Stimulated activated CD4-positive, alpha-beta T cell treated with anti-CD3 and anti-CD28 coated beads, Interleukin-15, amount 100 ng/mL, for 48 hours (primary cell): ENCODE data around the gene POLR3H.

Experiments used
- DNase-seq, 2 donors: peaks; one replicate each; pipeline ENCODE4 v3.0.0-alpha.2; 2020; ENCODE audit warnings: low read depth in 2 of 2

POLR3H gene

GRCh38 chr22:41516462-41516861, 27.8 kb downstream of the POLR3H start:
- no peak for DNase-seq

GRCh38 chr22:41513391-41513790, 30.9 kb downstream of the POLR3H start:
- DNase-seq: no peak

- DNase-seq: no peak
Observed at GRCh38 chr22:41512421-41513194, 31.7 kb downstream of the POLR3H start.

GRCh38 chr22:41511521-41511968, 32.7 kb downstream of the POLR3H start:
- DNase-seq: no peak

GRCh38 chr22:41508770-41509170, 35.5 kb downstream of the POLR3H start:
- DNase-seq: no peak

GRCh38 chr22:41507330-41508063, 36.8 kb downstream of the POLR3H start:
- no peak for DNase-seq

GRCh38 chr22:41505511-41506220, 38.6 kb downstream of the POLR3H start:
- DNase-seq: no peak

GRCh38 chr22:41504816-41505215, 39.5 kb downstream of the POLR3H start:
- no peak for DNase-seq

GRCh38 chr22:41504397-41504796, 39.9 kb downstream of the POLR3H start:
- DNase-seq: no peak

GRCh38 chr22:41501209-41501608, 43.1 kb downstream of the POLR3H start:
- DNase-seq: no peak

- no peak for DNase-seq
Observed at GRCh38 chr22:41500303-41500702, 44.0 kb downstream of the POLR3H start.

GRCh38 chr22:41499624-41500280, 44.5 kb downstream of the POLR3H start:
- no peak for DNase-seq

- DNase-seq: no peak
Observed at GRCh38 chr22:41498303-41498835, 45.9 kb downstream of the POLR3H start.

GRCh38 chr22:41491374-41492100, 52.7 kb downstream of the POLR3H start:
- no peak for DNase-seq

- no peak for DNase-seq
Observed at GRCh38 chr22:41488596-41489385, 55.5 kb downstream of the POLR3H start.

- no peak for DNase-seq
Observed at GRCh38 chr22:41488076-41488475, 56.2 kb downstream of the POLR3H start.

- DNase-seq: no peak
Observed at GRCh38 chr22:41487037-41487935, 57.0 kb downstream of the POLR3H start.

- DNase-seq: no peak
Observed at GRCh38 chr22:41485033-41485432, 59.2 kb downstream of the POLR3H start.

- DNase-seq: no peak
Observed at GRCh38 chr22:41482319-41482935, 61.8 kb downstream of the POLR3H start.
